Nephron (organoid): ENCODE data around the gene KCTD19.

ENCODE experiments used
- H3K27ac Mint-ChIP-seq, 3 experiments: 2 replicates each; pipeline ENCODE4 v1.8.0; 2020; ENCODE audit warnings: mixed read lengths in 3 of 3, mild to moderate bottlenecking in 2 of 3, moderate library complexity in 1 of 3
- H3K27me3 Mint-ChIP-seq: 2 replicates; pipeline ENCODE4 v1.8.0; 2021; ENCODE audit warnings: low read depth, mild to moderate bottlenecking, moderate library complexity, mixed read lengths
- H3K36me3 Mint-ChIP-seq: 2 replicates; pipeline ENCODE4 v1.8.0; 2020; ENCODE audit warnings: low read depth, mixed read lengths
- H3K4me1 Mint-ChIP-seq: 2 replicates; pipeline ENCODE4 v1.8.0; 2020; ENCODE audit warnings: mixed read lengths
- H3K4me3 Mint-ChIP-seq, 3 experiments: 2 replicates each; pipeline ENCODE4 v1.8.0; 2020; ENCODE audit warnings: mild to moderate bottlenecking in 3 of 3, mixed read lengths in 3 of 3, moderate library complexity in 2 of 3
- H3K9me3 Mint-ChIP-seq: 2 replicates; pipeline ENCODE4 v1.8.0; 2020; ENCODE audit warnings: mixed read lengths
- TF ChIP-seq, protein P1 (sequence below), 3 experiments: fragments of 200-600 bp; sonication (generic); IDR thresholded peaks; one replicate each; pipeline ENCODE4 v1.5.0; 2021; ENCODE audit warnings: antibody characterized with exemption in 3 of 3; ENCODE audit not compliant: unreplicated experiment in 3 of 3

KCTD19 gene

DNA sequence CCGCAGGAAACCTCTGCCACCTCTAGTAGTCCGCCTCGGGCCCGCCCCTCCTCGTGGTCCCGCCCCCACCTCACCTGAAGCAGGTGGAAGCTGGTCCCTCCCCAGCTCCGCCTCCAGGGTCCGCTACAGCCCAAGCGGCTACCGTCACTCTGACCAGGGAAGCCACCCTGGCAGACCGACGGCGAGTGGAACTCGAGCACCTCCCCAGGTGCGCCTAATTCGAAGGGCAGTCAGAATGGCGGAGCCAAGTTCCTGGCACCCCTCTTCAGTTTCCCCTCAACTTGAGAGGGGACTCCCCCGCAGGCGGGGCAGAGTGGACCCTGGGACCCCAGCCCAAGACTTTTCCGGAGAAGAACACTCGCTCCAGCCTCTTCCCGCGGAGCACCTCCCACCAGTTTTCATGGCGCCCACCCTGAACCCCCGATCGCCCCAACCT lies 79.8 kb downstream of the KCTD19 start:
- Mint-ChIP-seq H3K27ac (peak overlapping the region in 2 of 3 experiments; percentile 59 to 89), H3K27me3 (peaks cover 28% of the 10 kb centered on the region), H3K36me3 (no peaks in the 10 kb centered on the region), H3K4me3 (peak overlapping the region; percentile 87 to 90 (median 89)), H3K9me3 (no peaks in the 10 kb centered on the region), H3K4me1 (peaks cover 34% of the 10 kb centered on the region)
- TF ChIP-seq, protein P1, sequence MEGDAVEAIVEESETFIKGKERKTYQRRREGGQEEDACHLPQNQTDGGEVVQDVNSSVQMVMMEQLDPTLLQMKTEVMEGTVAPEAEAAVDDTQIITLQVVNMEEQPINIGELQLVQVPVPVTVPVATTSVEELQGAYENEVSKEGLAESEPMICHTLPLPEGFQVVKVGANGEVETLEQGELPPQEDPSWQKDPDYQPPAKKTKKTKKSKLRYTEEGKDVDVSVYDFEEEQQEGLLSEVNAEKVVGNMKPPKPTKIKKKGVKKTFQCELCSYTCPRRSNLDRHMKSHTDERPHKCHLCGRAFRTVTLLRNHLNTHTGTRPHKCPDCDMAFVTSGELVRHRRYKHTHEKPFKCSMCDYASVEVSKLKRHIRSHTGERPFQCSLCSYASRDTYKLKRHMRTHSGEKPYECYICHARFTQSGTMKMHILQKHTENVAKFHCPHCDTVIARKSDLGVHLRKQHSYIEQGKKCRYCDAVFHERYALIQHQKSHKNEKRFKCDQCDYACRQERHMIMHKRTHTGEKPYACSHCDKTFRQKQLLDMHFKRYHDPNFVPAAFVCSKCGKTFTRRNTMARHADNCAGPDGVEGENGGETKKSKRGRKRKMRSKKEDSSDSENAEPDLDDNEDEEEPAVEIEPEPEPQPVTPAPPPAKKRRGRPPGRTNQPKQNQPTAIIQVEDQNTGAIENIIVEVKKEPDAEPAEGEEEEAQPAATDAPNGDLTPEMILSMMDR (IDR thresholded peaks at IDR 0.05; ENCODE audit: unreplicated experiment in 3 of 3), result no peak

DNA sequence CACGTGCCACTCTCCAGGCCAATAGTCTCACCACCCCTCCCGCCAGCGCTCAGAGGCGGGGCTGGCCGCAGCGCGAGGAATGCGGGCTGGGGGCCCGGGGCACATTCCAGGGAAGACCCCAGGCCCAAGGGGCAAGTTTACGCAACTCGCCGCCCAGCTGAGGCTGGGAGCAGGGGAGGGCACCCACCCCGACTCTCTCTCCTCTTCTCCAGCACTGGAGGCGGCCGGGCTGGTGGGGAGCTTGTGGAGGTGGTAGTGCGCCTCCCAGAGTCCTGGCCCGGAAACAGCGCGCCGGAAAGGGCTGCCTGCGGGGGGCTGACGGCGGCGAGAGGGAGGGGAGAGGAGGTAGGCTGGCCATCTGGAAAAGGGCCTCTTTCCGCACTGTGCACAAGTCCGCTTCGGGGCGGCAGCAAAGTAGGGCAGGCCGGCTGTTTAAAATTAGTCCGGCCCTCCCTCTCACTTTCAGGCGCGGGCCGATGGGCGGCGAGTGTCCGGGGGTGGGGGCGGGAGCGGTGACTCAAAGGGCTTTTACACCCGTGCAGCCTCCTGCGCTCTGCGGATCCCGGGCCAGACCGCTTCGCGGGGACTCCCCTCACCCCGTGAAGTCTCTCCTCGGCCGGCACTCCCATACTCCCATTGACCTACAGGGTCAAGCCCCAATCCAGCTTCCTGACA lies 80.3 kb downstream of the KCTD19 start:
- TF ChIP-seq, protein P1 (IDR thresholded peaks at IDR 0.05; ENCODE audit: unreplicated experiment in 3 of 3), result peak in 2 of 3 experiments; percentile 29 to 54
- peaks cover 34% of the 10 kb centered on the region for H3K4me1 Mint-ChIP-seq
- no peaks in the 10 kb centered on the region for H3K36me3 Mint-ChIP-seq
- H3K27me3 Mint-ChIP-seq, result peaks cover 28% of the 10 kb centered on the region
- no peaks in the 10 kb centered on the region for H3K9me3 Mint-ChIP-seq
- H3K4me3 Mint-ChIP-seq, result peak overlapping the region; percentile 87 to 90 (median 89)
- H3K27ac Mint-ChIP-seq, result peak overlapping the region in 2 of 3 experiments; percentile 43 to 89

DNA sequence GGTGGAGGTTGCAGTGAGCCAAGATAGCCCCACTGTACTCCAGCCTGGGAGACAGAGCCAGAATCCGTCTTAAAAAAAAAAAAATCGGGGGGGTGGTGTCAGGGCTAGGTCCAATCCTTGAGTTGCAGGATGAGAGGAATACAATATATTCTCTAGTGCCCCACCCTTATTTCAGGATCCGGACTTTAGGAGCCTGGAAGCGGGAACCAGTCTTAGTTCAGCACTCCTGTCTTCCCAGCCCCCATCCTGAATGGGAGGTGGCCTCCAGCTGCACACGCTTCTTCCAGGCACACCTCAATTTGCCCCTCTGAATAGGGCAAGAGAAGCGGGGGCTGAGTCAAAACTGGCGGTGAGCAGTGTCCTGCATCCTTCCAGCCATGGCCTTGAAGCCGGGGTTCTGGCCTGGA lies 80.9 kb downstream of the KCTD19 start:
- Mint-ChIP-seq H3K27me3 (peaks cover 24% of the 10 kb centered on the region), H3K27ac (peak overlapping the region; percentile 43 to 89 (median 68)), H3K4me3 (peak overlapping the region; percentile 82 to 90 (median 89)), H3K36me3 (no peaks in the 10 kb centered on the region), H3K9me3 (no peaks in the 10 kb centered on the region), H3K4me1 (peaks cover 31% of the 10 kb centered on the region)
- TF ChIP-seq, protein P1 (IDR thresholded peaks at IDR 0.05; ENCODE audit: unreplicated experiment in 3 of 3), result no peak

DNA sequence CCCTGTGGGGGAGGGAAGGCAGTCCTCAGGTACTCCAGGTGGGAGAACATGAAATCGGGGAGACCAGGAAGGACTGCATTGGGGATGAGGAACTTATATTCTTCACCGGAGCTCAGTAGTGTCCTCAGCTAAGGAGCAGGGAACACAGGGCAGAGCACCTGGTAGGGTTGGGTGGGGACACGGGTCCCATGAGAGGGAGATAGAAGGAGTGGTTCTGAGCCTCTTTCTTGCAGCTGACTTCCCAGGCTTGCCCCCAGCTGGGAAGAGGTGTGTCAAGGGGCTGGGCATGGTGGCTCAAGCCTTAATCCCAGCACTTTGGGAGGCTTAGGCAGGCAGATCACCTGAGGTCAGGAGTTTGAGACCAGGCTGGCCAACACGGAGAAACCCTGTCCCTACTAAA lies 81.4 kb downstream of the KCTD19 start:
- no peaks in the 10 kb centered on the region for H3K9me3 Mint-ChIP-seq
- H3K4me3 Mint-ChIP-seq, result peak overlapping the region; percentile 82 to 90 (median 89)
- peak overlapping the region; percentile 43 to 89 (median 68) for H3K27ac Mint-ChIP-seq
- TF ChIP-seq, protein P1 (IDR thresholded peaks at IDR 0.05; ENCODE audit: unreplicated experiment in 3 of 3), result no peak
- H3K36me3 Mint-ChIP-seq, result no peaks in the 10 kb centered on the region
- peaks cover 21% of the 10 kb centered on the region for H3K27me3 Mint-ChIP-seq
- H3K4me1 Mint-ChIP-seq, result peaks cover 27% of the 10 kb centered on the region

DNA sequence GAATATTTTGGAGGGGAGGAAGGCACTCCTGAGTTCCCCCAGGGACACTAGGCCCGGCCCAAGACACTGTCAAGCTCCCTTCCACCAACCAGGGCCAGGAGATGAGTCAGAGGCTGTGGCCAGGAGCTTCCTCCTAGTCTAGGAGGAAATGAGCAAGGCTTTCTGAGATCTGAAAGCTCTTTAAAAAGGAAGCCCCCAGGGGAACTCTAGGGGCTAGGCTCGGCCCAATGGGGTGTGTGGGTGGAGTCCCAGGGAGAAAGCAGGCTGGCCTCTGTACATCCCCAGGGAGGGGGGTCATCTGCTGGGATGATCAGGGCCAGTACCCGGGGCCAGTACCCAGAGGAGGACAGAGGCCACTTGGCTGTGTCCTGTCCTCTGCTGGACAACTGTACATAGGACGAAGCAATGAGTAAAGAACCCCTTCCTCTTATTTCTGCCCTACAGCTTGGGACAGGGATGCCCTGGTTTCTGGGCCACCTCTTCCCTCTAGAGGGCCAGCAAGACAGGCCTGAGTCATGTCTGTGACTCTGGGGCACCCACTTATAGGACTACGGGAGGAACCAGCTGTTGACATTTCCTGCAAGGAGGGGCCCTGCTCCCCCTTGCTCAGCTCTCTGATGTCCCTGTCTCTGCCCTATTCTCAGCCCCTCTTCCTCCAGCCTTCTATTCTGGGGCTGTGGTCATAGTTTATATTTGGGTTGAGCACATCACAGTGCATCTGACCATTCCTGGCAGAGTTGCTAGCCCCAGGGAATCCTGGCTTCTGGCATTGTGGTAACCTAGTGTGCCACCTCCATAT lies 82.0 kb downstream of the KCTD19 start:
- H3K27me3 Mint-ChIP-seq, result peaks cover 15% of the 10 kb centered on the region
- peak overlapping the region; percentile 82 to 90 (median 89) for H3K4me3 Mint-ChIP-seq
- peak overlapping the region; percentile 51 to 89 (median 68) for H3K27ac Mint-ChIP-seq
- TF ChIP-seq, protein P1 (IDR thresholded peaks at IDR 0.05; ENCODE audit: unreplicated experiment in 3 of 3), result no peak
- H3K36me3 Mint-ChIP-seq, result no peaks in the 10 kb centered on the region
- no peaks in the 10 kb centered on the region for H3K9me3 Mint-ChIP-seq
- H3K4me1 Mint-ChIP-seq, result peaks cover 21% of the 10 kb centered on the region
